Endothelial cell of umbilical vein (primary cell): ENCODE data around the gene LARGE1. TPM values are rescaled to one million over a fixed set of nuclear protein-coding genes. Genes with fewer than 3 reads are reported as not detected.

ENCODE experiments used
- BruUV-seq: library from RNA; stranded (reverse); fragments of 400-500 nt; replicated peaks from 2 replicates; lab custom pipeline; 2021; lab: Mats Ljungman, UMichigan
- CTCF ChIA-PET: fragments of 300-600, 350-600 bp; sonication (Branson Sonifier 250); formaldehyde crosslinking; loops from one replicate; lab custom pipeline; 2021; ENCODE audit warnings: antibody characterized with exemption, inconsistent platforms; lab: Charles Lee
- POLR2A ChIA-PET: fragments of 300-600, 350-600 bp; sonication (Branson Sonifier 250); formaldehyde crosslinking; loops from one replicate; lab custom pipeline; 2021; ENCODE audit warnings: antibody characterized with exemption, inconsistent platforms; lab: Charles Lee
- DNase-seq: peaks from one replicate; pipeline ENCODE4 v3.0.0-alpha.2; 2011; ENCODE audit warnings: low read depth, low spot score
- FAIRE-seq: peaks from 2 replicates; lab custom pipeline; 2011; peaks lifted over from hg19 to GRCh38; lab: Jason Lieb, UNC
- H2AFZ ChIP-seq: 2 replicates; pipeline ENCODE4 v1.6.0; 2012; ENCODE audit warnings: low read depth, low read length, control low read depth, inconsistent platforms
- H3K27ac ChIP-seq: 2 replicates; pipeline ENCODE4 v1.5.1; 2011; ENCODE audit warnings: low read depth, mild to moderate bottlenecking, control low read depth, low read length, moderate library complexity; ENCODE audit not compliant: insufficient read depth
- H3K27me3 ChIP-seq, 2 experiments: 2 replicates each; pipeline versions ENCODE4 v1.6.0 to v1.6.1; 2011; ENCODE audit warnings: low read length in 2 of 2, mixed read lengths in 1 of 2; ENCODE audit not compliant: control insufficient read depth in 2 of 2, insufficient read depth in 2 of 2
- H3K36me3 ChIP-seq, 2 experiments: 2 replicates in 1 of 2; 3 replicates in 1 of 2; pipeline ENCODE4 v1.5.1; 2011; ENCODE audit warnings: low read length in 2 of 2, mild to moderate bottlenecking in 1 of 2, moderate library complexity in 1 of 2; ENCODE audit not compliant: control insufficient read depth in 2 of 2, insufficient read depth in 2 of 2; ENCODE audit errors: extremely low read depth in 1 of 2
- H3K4me1 ChIP-seq: 3 replicates; pipeline ENCODE4 v1.5.1; 2011; ENCODE audit warnings: mild to moderate bottlenecking, low read length; ENCODE audit not compliant: control insufficient read depth, insufficient read depth; ENCODE audit errors: extremely low read depth
- H3K4me2 ChIP-seq: 2 replicates; pipeline ENCODE4 v1.6.1; 2011; ENCODE audit warnings: low read length, control low read depth, mixed read lengths; ENCODE audit not compliant: insufficient read depth
- H3K4me3 ChIP-seq, 3 experiments: fragments of 200-600 bp in 1 of 3; sonication (generic), shearing (Covaris generic) in 1 of 3; replicated peaks in 1 of 3; 2 replicates each; pipeline ENCODE4 v1.5.1; 2011 to 2016; ENCODE audit warnings: control low read depth in 3 of 3, low read length in 3 of 3, mild to moderate bottlenecking in 2 of 3, inconsistent platforms in 1 of 3, low read depth in 1 of 3, moderate library complexity in 1 of 3; ENCODE audit not compliant: insufficient read depth in 1 of 3
- H3K79me2 ChIP-seq: 2 replicates; pipeline ENCODE4 v1.6.0; 2012; ENCODE audit warnings: low read length, inconsistent platforms; ENCODE audit not compliant: control insufficient read depth, insufficient read depth
- H3K9ac ChIP-seq: replicated peaks from 2 replicates; pipeline ENCODE3; 2011; ENCODE audit warnings: low read length, control low read depth; ENCODE audit not compliant: insufficient read depth; ENCODE audit errors: extremely low read depth
- H3K9me1 ChIP-seq: replicated peaks from 3 replicates; pipeline ENCODE4 v1.6.0; 2011; ENCODE audit warnings: mild to moderate bottlenecking, low read length; ENCODE audit not compliant: control insufficient read depth, insufficient read depth; ENCODE audit errors: extremely low read depth
- H3K9me3 ChIP-seq: replicated peaks from 2 replicates; pipeline ENCODE4 v1.5.1; 2012; ENCODE audit warnings: low read length, inconsistent platforms; ENCODE audit not compliant: control insufficient read depth, insufficient read depth
- H4K20me1 ChIP-seq: replicated peaks from 2 replicates; pipeline ENCODE3; 2011; ENCODE audit warnings: mild to moderate bottlenecking, low read length; ENCODE audit not compliant: control insufficient read depth, insufficient read depth; ENCODE audit errors: extremely low read depth
- EZH2 ChIP-seq: IDR thresholded peaks from 2 replicates; pipeline ENCODE4 v1.6.1; 2012; ENCODE audit warnings: borderline replicate concordance, low read depth, mild to moderate bottlenecking, moderate library complexity, low read length, inconsistent platforms; ENCODE audit not compliant: severe bottlenecking
- GATA2 ChIP-seq: IDR thresholded peaks from 2 replicates; pipeline ENCODE4 v1.7.0; 2011; ENCODE audit warnings: low read depth, mild to moderate bottlenecking, moderate library complexity, mixed read lengths, low read length; ENCODE audit not compliant: insufficient read length, insufficient read depth
- JUN ChIP-seq: IDR thresholded peaks from 2 replicates; pipeline ENCODE4 v1.6.1; 2011; ENCODE audit warnings: borderline replicate concordance, low read depth; ENCODE audit not compliant: insufficient read length, insufficient read depth
- MYC ChIP-seq: IDR thresholded peaks from one replicate; pipeline ENCODE4 v1.6.1; 2011; ENCODE audit warnings: mild to moderate bottlenecking, low read depth, low read length
- POLR2A ChIP-seq: IDR thresholded peaks from 2 replicates; pipeline ENCODE4 v1.6.1; 2012; ENCODE audit warnings: low read depth, mild to moderate bottlenecking, control low read depth, low read length
- POLR2AphosphoS5 ChIP-seq: IDR thresholded peaks from 2 replicates; pipeline ENCODE4 v1.6.1; 2012; ENCODE audit warnings: low read depth, mild to moderate bottlenecking, control low read depth, low read length, moderate library complexity; ENCODE audit not compliant: insufficient read depth
- dilution Hi-C: fragments of 300-500 bp; cut with MboI; formaldehyde crosslinking; loops from one replicate; pipeline ENCODE4 v1.15.0; 2019; ENCODE audit warnings: low sequenced_read_pairs; ENCODE audit not compliant: extremely low pct_ligation_motif_present
- intact Hi-C: fragments of 100-400 bp; cut with micrococcal nuclease; formaldehyde crosslinking; loops from one replicate; pipeline ENCODE4 v1.10.0; 2022
- polyA plus RNA-seq, 4 experiments: library from polyadenylated mRNA; depleted of rRNA in 3 of 4; stranded (reverse) in 3 of 4; unstranded in 1 of 4; fragments of >200 nt; gene quantifications; 2 replicates each; pipeline versions ENCODE4 v1.2.1 to v1.2.3, GENCODE V29; 2011 to 2012; ENCODE audit warnings: missing spikeins in 1 of 4
- total RNA-seq: library from RNA; stranded (reverse); gene quantifications from 2 replicates; pipeline ENCODE4 v1.2.3, GENCODE V29; 2021
- TF ChIP-seq, protein P1 (sequence below): IDR thresholded peaks from 2 replicates; pipeline ENCODE4 v1.6.1; 2011; ENCODE audit not compliant: insufficient read depth, insufficient read length
- TF ChIP-seq, protein P2 (sequence below), 2 donors: IDR thresholded peaks; 1 replicate in 1 of 2; 2 replicates in 1 of 2; pipeline ENCODE4 v1.5.1; 2011; ENCODE audit warnings: low read length in 2 of 2, mild to moderate bottlenecking in 2 of 2, moderate library complexity in 2 of 2, control low read depth in 1 of 2, inconsistent platforms in 1 of 2, low read depth in 1 of 2; ENCODE audit not compliant: insufficient read depth in 1 of 2; ENCODE audit errors: extremely low read depth in 1 of 2

The LARGE1 gene
- total and polyA plus RNA-seq, 2 donors (not counting 3 experiments of a cell fraction or from before 2014, with no cell fraction given): 0.95 to 4.4 TPM

DNA sequence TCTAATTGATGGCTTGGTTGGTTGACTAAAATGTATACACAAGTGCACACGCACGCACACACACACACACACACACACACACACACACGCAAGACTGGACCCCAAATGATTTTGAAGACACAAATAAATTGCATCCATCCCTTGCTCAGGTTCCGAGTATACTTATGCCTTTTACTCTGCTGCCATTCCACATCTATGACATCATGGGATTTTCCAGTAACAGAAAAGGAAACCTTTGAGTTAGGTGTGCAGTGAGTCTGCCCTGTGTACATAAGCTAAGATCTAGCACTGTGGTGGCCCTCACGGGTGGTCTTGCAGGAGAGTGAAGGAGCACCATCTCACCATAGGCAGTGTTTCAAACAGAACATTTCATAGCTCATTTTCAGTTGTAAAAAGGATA, 20.5 kb upstream of the LARGE1 start:
- DNase-seq: no peak
- CTCF ChIA-PET: interaction anchor here (2.1 kb wide), 1 partner anchor 16 kb away, joined by 5 read pairs; no protein-coding TSS in a partner anchor
- Histone ChIP-seq H3K27ac (no peak overlapping the region), H3K79me2 (no peaks in the 10 kb centered on the region), H4K20me1 (no peaks in the 10 kb centered on the region), H3K4me2 (no peak overlapping the region), H3K9ac (no peak overlapping the region), H3K9me3 (peaks cover 2% of the 10 kb centered on the region), H3K4me3 (no peak overlapping the region), H3K4me1 (no peaks in the 10 kb centered on the region), H2AFZ (no peak overlapping the region), H3K9me1 (no peaks in the 10 kb centered on the region), H3K36me3 (no peaks in the 10 kb centered on the region), H3K27me3 (no peaks in the 10 kb centered on the region)
- dilution Hi-C loops (no loop called here), intact Hi-C loops (no loop called here)
- BruUV-seq: no TSS peak
- FAIRE-seq: no peak
- POLR2A ChIA-PET: no interaction called here
- TF ChIP-seq EZH2 (no peak), POLR2AphosphoS5 (no peak), POLR2A (no peak), MYC (no peak)
- TF ChIP-seq, protein P1, sequence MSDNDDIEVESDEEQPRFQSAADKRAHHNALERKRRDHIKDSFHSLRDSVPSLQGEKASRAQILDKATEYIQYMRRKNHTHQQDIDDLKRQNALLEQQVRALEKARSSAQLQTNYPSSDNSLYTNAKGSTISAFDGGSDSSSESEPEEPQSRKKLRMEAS: no peak
- TF ChIP-seq, protein P2, sequence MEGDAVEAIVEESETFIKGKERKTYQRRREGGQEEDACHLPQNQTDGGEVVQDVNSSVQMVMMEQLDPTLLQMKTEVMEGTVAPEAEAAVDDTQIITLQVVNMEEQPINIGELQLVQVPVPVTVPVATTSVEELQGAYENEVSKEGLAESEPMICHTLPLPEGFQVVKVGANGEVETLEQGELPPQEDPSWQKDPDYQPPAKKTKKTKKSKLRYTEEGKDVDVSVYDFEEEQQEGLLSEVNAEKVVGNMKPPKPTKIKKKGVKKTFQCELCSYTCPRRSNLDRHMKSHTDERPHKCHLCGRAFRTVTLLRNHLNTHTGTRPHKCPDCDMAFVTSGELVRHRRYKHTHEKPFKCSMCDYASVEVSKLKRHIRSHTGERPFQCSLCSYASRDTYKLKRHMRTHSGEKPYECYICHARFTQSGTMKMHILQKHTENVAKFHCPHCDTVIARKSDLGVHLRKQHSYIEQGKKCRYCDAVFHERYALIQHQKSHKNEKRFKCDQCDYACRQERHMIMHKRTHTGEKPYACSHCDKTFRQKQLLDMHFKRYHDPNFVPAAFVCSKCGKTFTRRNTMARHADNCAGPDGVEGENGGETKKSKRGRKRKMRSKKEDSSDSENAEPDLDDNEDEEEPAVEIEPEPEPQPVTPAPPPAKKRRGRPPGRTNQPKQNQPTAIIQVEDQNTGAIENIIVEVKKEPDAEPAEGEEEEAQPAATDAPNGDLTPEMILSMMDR (IDR thresholded peaks at IDR 0.05; ENCODE audit: extremely low read depth in 1 of 2, insufficient read depth in 1 of 2, low read depth in 1 of 2, low read length in 2 of 2): no peak

DNA sequence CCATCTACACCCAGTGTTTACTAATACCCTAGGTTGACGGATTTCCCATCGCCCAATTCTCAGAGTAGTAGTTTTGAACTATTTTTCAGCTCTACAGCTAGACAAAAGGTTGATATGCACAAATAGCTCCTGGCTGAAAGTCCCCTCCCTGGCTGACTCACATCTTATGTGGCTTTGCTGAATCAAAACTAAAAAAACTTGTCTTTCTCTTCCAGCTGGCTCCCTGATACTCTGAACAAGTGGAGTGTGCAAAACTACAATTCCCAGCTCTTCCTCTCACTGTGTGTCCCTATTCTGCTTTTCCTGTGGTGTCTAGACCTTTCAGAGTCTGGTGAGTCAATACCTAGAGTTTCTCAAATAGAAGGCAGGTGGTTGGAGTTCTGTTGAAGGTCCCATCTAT, 12.7 kb upstream of the LARGE1 start:
- Histone ChIP-seq H2AFZ (no peak overlapping the region), H3K27me3 (no peaks in the 10 kb centered on the region), H3K27ac (no peak overlapping the region), H3K4me2 (no peak overlapping the region), H3K4me1 (no peaks in the 10 kb centered on the region), H4K20me1 (no peaks in the 10 kb centered on the region), H3K9me1 (no peaks in the 10 kb centered on the region), H3K9ac (no peak overlapping the region), H3K9me3 (no peaks in the 10 kb centered on the region), H3K4me3 (no peak overlapping the region), H3K79me2 (no peaks in the 10 kb centered on the region), H3K36me3 (no peaks in the 10 kb centered on the region)
- DNase-seq (no peak), FAIRE-seq (no peak)
- intact Hi-C loops (no loop called here), dilution Hi-C loops (no loop called here)
- ChIA-PET POLR2A (no interaction called here), CTCF (no interaction called here)
- BruUV-seq: no TSS peak
- TF ChIP-seq POLR2A: no peak
- TF ChIP-seq MYC: no peak
- TF ChIP-seq, protein P1: no peak
- TF ChIP-seq JUN: no peak
- TF ChIP-seq POLR2AphosphoS5: no peak
- no peak for TF ChIP-seq GATA2
- TF ChIP-seq, protein P2 (IDR thresholded peaks at IDR 0.05; ENCODE audit: extremely low read depth in 1 of 2, insufficient read depth in 1 of 2, low read depth in 1 of 2, low read length in 2 of 2): no peak
- TF ChIP-seq EZH2: no peak
